Measurements from ENCODE around the gene BRD8. TPM values are rescaled to one million over a fixed set of nuclear protein-coding genes. Genes with fewer than 3 reads are reported as not detected.

BRD8 gene
- total RNA-seq (44.3 TPM), polyA plus RNA-seq (75.3 TPM)
- long read RNA-seq, donor 1, partial matches to known transcripts, result 0 of 1 reads
- long read RNA-seq, donor 1, other reads (novel, unspliced or antisense), result 0 of 1 reads
- long read RNA-seq, donor 2, result 0 reads
- long read RNA-seq, donor 3, transcript BRD8-226 (6 exons, 557 nt), result major isoform, 19 of 69 reads
- long read RNA-seq, donor 3, partial matches to known transcripts, result 43 of 69 reads
- long read RNA-seq, donor 3, other reads (novel, unspliced or antisense), result 0 of 69 reads
- long read RNA-seq, donor 4, transcript BRD8-226 (6 exons, 557 nt), result major isoform, 7 of 26 reads
- long read RNA-seq, donor 4, partial matches to known transcripts, result 14 of 26 reads
- long read RNA-seq, donor 4, other reads (novel, unspliced or antisense), result 0 of 26 reads
- long read RNA-seq, donor 5, transcript BRD8-226 (6 exons, 557 nt), result major isoform, 16 of 94 reads
- long read RNA-seq, donor 5, partial matches to known transcripts, result 61 of 94 reads
- long read RNA-seq, donor 5, other reads (novel, unspliced or antisense), result 9 of 94 reads
- long read RNA-seq, donor 6, partial matches to known transcripts, result 14 of 22 reads
- long read RNA-seq, donor 6, other reads (novel, unspliced or antisense), result 0 of 22 reads
- long read RNA-seq, donor 7, transcript BRD8-226 (6 exons, 557 nt), result major isoform, 9 of 32 reads
- long read RNA-seq, donor 7, partial matches to known transcripts, result 10 of 32 reads
- long read RNA-seq, donor 7, other reads (novel, unspliced or antisense), result 8 of 32 reads
- long read RNA-seq, donor 8, partial matches to known transcripts, result 0 of 2 reads
- long read RNA-seq, donor 8, other reads (novel, unspliced or antisense), result 0 of 2 reads
- long read RNA-seq, donor 9, transcript BRD8-226 (6 exons, 557 nt), result major isoform, 7 of 14 reads
- long read RNA-seq, donor 9, partial matches to known transcripts, result 6 of 14 reads
- long read RNA-seq, donor 9, other reads (novel, unspliced or antisense), result 0 of 14 reads
- long read RNA-seq, donor 10, transcript BRD8-226 (6 exons, 557 nt), result major isoform, 8 of 9 reads
- long read RNA-seq, donor 10, partial matches to known transcripts, result 0 of 9 reads
- long read RNA-seq, donor 10, other reads (novel, unspliced or antisense), result 0 of 9 reads

GRCh38 chr5:138178516-138179276 lies at the start of gene BRD8, which contains the start of gene KIF20A:
TSS of gene BRD8 (minus strand) at chr5:138178630. CDS start at chr5:138178614, 16 bp downstream.
TSS of gene KIF20A (plus strand) at chr5:138179112. CDS start at chr5:138179681, 569 bp downstream.
- DNase-seq (ENCODE audit: low read depth in 6 of 9, low spot score in 9 of 9), result peak; percentile 86 to 97 (median 93)
- H3K27ac ChIP-seq (ENCODE audit: low read depth in 1 of 2, low read length in 1 of 2), result peak within 1 kb of the TSS; percentile 87 to 97
- under 1% methylated on average over 41 of the region's 41 CpGs for WGBS
- H3K9me3 ChIP-seq (ENCODE audit: control insufficient read depth in 2 of 2, insufficient read depth in 1 of 2, low read length in 1 of 2), result no peaks in the 10 kb centered on the region
- no peaks in the 10 kb centered on the region for H3K27me3 ChIP-seq (ENCODE audit: control insufficient read depth in 2 of 2, insufficient read depth in 1 of 2, low read length in 1 of 2)
- peaks cover 28 to 58% of the 10 kb centered on the region in 2 donors for H3K36me3 ChIP-seq (ENCODE audit: control insufficient read depth in 2 of 2, insufficient read depth in 2 of 2, low read length in 1 of 2)
- peak within 1 kb of the TSS; percentile 69 to 75 for H3K4me3 ChIP-seq (ENCODE audit: low read length in 2 of 2)
- peaks cover 19 to 20% of the 10 kb centered on the region in 2 donors for H3K4me1 ChIP-seq (ENCODE audit: control insufficient read depth in 2 of 2, insufficient read depth in 2 of 2, low read length in 2 of 2)

GRCh38 chr5:138226910-138227309 lies 48.5 kb upstream of the BRD8 start:
- no peak overlapping the region for H3K27ac ChIP-seq (ENCODE audit: low read depth in 1 of 2, low read length in 1 of 2)
- no peak for DNase-seq (ENCODE audit: low read depth in 6 of 9, low spot score in 9 of 9)
- no peaks in the 10 kb centered on the region for H3K36me3 ChIP-seq (ENCODE audit: control insufficient read depth in 2 of 2, insufficient read depth in 2 of 2, low read length in 1 of 2)
- peaks cover 0 to 3% of the 10 kb centered on the region in 2 donors for H3K4me1 ChIP-seq (ENCODE audit: control insufficient read depth in 2 of 2, insufficient read depth in 2 of 2, low read length in 2 of 2)
- H3K27me3 ChIP-seq (ENCODE audit: control insufficient read depth in 2 of 2, insufficient read depth in 1 of 2, low read length in 1 of 2), result peaks cover 0 to 6% of the 10 kb centered on the region in 2 donors
- H3K4me3 ChIP-seq (ENCODE audit: low read length in 2 of 2), result no peak overlapping the region
- H3K9me3 ChIP-seq (ENCODE audit: control insufficient read depth in 2 of 2, insufficient read depth in 1 of 2, low read length in 1 of 2), result peaks cover 0 to 13% of the 10 kb centered on the region in 2 donors

GRCh38 chr5:138224712-138225111 lies 46.3 kb upstream of the BRD8 start:
- Histone ChIP-seq H3K27me3 (ENCODE audit: control insufficient read depth in 2 of 2, insufficient read depth in 1 of 2, low read length in 1 of 2) (peaks cover 0 to 6% of the 10 kb centered on the region in 2 donors), H3K36me3 (ENCODE audit: control insufficient read depth in 2 of 2, insufficient read depth in 2 of 2, low read length in 1 of 2) (no peaks in the 10 kb centered on the region), H3K9me3 (ENCODE audit: control insufficient read depth in 2 of 2, insufficient read depth in 1 of 2, low read length in 1 of 2) (peaks cover 0 to 11% of the 10 kb centered on the region in 2 donors), H3K4me1 (ENCODE audit: control insufficient read depth in 2 of 2, insufficient read depth in 2 of 2, low read length in 2 of 2) (no peaks in the 10 kb centered on the region), H3K4me3 (ENCODE audit: low read length in 2 of 2) (no peak overlapping the region), H3K27ac (ENCODE audit: low read depth in 1 of 2, low read length in 1 of 2) (no peak overlapping the region)
- DNase-seq (ENCODE audit: low read depth in 6 of 9, low spot score in 9 of 9), result no peak
- WGBS, result 98% methylated on average over 6 of the region's 6 CpGs

GRCh38 chr5:138223532-138223931 lies 45.1 kb upstream of the BRD8 start:
- DNase-seq (ENCODE audit: low read depth in 6 of 9, low spot score in 9 of 9), result no peak
- Histone ChIP-seq H3K4me1 (ENCODE audit: control insufficient read depth in 2 of 2, insufficient read depth in 2 of 2, low read length in 2 of 2) (no peaks in the 10 kb centered on the region), H3K27me3 (ENCODE audit: control insufficient read depth in 2 of 2, insufficient read depth in 1 of 2, low read length in 1 of 2) (peaks cover 0 to 6% of the 10 kb centered on the region in 2 donors), H3K36me3 (ENCODE audit: control insufficient read depth in 2 of 2, insufficient read depth in 2 of 2, low read length in 1 of 2) (no peaks in the 10 kb centered on the region), H3K9me3 (ENCODE audit: control insufficient read depth in 2 of 2, insufficient read depth in 1 of 2, low read length in 1 of 2) (peaks cover 0 to 11% of the 10 kb centered on the region in 2 donors), H3K4me3 (ENCODE audit: low read length in 2 of 2) (no peak overlapping the region), H3K27ac (ENCODE audit: low read depth in 1 of 2, low read length in 1 of 2) (no peak overlapping the region)
- WGBS, result 98% methylated on average over 1 of the region's 1 CpG

- Histone ChIP-seq H3K27ac (ENCODE audit: low read depth in 1 of 2, low read length in 1 of 2) (no peak overlapping the region), H3K4me1 (ENCODE audit: control insufficient read depth in 2 of 2, insufficient read depth in 2 of 2, low read length in 2 of 2) (peaks cover 0 to 13% of the 10 kb centered on the region in 2 donors), H3K27me3 (ENCODE audit: control insufficient read depth in 2 of 2, insufficient read depth in 1 of 2, low read length in 1 of 2) (no peaks in the 10 kb centered on the region), H3K4me3 (ENCODE audit: low read length in 2 of 2) (no peak overlapping the region), H3K36me3 (ENCODE audit: control insufficient read depth in 2 of 2, insufficient read depth in 2 of 2, low read length in 1 of 2) (no peaks in the 10 kb centered on the region), H3K9me3 (ENCODE audit: control insufficient read depth in 2 of 2, insufficient read depth in 1 of 2, low read length in 1 of 2) (no peaks in the 10 kb centered on the region)
- DNase-seq (ENCODE audit: low read depth in 6 of 9, low spot score in 9 of 9), result no peak
- WGBS, result 95% methylated on average over 2 of the region's 2 CpGs
These were observed 38.4 kb upstream of the BRD8 start for GRCh38 chr5:138216799-138217198.

GRCh38 chr5:138213161-138214029 lies 35.0 kb upstream of the BRD8 start, which contains the start of gene CDC23:
TSS of gene CDC23 (minus strand) at chr5:138213323. CDS start at chr5:138213312, 11 bp downstream.
- WGBS, result 1% methylated on average over 32 of the region's 32 CpGs
- Histone ChIP-seq H3K9me3 (ENCODE audit: control insufficient read depth in 2 of 2, insufficient read depth in 1 of 2, low read length in 1 of 2) (no peaks in the 10 kb centered on the region), H3K27me3 (ENCODE audit: control insufficient read depth in 2 of 2, insufficient read depth in 1 of 2, low read length in 1 of 2) (no peaks in the 10 kb centered on the region), H3K4me3 (ENCODE audit: low read length in 2 of 2) (peak within 1 kb of the TSS; percentile 95 to 100), H3K36me3 (ENCODE audit: control insufficient read depth in 2 of 2, insufficient read depth in 2 of 2, low read length in 1 of 2) (peaks cover 3% of the 10 kb centered on the region in 2 donors), H3K27ac (ENCODE audit: low read depth in 1 of 2, low read length in 1 of 2) (peak within 1 kb of the TSS; percentile 70 to 84), H3K4me1 (ENCODE audit: control insufficient read depth in 2 of 2, insufficient read depth in 2 of 2, low read length in 2 of 2) (peaks cover 0 to 13% of the 10 kb centered on the region in 2 donors)
- peak; percentile 88 to 98 (median 95) for DNase-seq (ENCODE audit: low read depth in 6 of 9, low spot score in 9 of 9)

GRCh38 chr5:138212828-138213160 lies 34.4 kb upstream of the BRD8 start:
- Histone ChIP-seq H3K9me3 (ENCODE audit: control insufficient read depth in 2 of 2, insufficient read depth in 1 of 2, low read length in 1 of 2) (no peaks in the 10 kb centered on the region), H3K27ac (ENCODE audit: low read depth in 1 of 2, low read length in 1 of 2) (peak overlapping the region; percentile 70 to 84), H3K36me3 (ENCODE audit: control insufficient read depth in 2 of 2, insufficient read depth in 2 of 2, low read length in 1 of 2) (peaks cover 3% of the 10 kb centered on the region in 2 donors), H3K27me3 (ENCODE audit: control insufficient read depth in 2 of 2, insufficient read depth in 1 of 2, low read length in 1 of 2) (no peaks in the 10 kb centered on the region), H3K4me3 (ENCODE audit: low read length in 2 of 2) (peak overlapping the region; percentile 95 to 100), H3K4me1 (ENCODE audit: control insufficient read depth in 2 of 2, insufficient read depth in 2 of 2, low read length in 2 of 2) (peaks cover 0 to 13% of the 10 kb centered on the region in 2 donors)
- no peak for DNase-seq (ENCODE audit: low read depth in 6 of 9, low spot score in 9 of 9)
- WGBS, result 0% methylated on average over 8 of the region's 8 CpGs
